Progenitor cell of endocrine pancreas (in vitro differentiated cells): Measurements from ENCODE around the gene PALLD. TPM values are rescaled to one million over a fixed set of nuclear protein-coding genes. Genes with fewer than 3 reads are reported as not detected.
"Not testable (repeated sequence)": the region's sequence is repeated elsewhere in the genome, so short reads cannot be mapped to it uniquely, and the experiment has no call there.

Experiments used
- DNase-seq: peaks from one replicate; pipeline ENCODE4 v3.0.0; 2021; ENCODE audit warnings: low spot score; ENCODE audit not compliant: unreplicated experiment
- H3K27ac Mint-ChIP-seq: 2 replicates; pipeline ENCODE4 v1.8.0; 2021; ENCODE audit warnings: mild to moderate bottlenecking, moderate library complexity, mixed read lengths
- H3K27me3 Mint-ChIP-seq: 2 replicates; pipeline ENCODE4 v1.8.0; 2021; ENCODE audit warnings: mixed read lengths
- H3K36me3 Mint-ChIP-seq: 2 replicates; pipeline ENCODE4 v1.8.0; 2022; ENCODE audit warnings: mixed read lengths; ENCODE audit not compliant: insufficient read depth
- H3K4me1 Mint-ChIP-seq: 2 replicates; pipeline ENCODE4 v1.8.0; 2021; ENCODE audit warnings: low read depth, mixed read lengths
- H3K4me3 Mint-ChIP-seq: 2 replicates; pipeline ENCODE4 v1.8.0; 2021; ENCODE audit warnings: low read depth, mild to moderate bottlenecking, moderate library complexity, mixed read lengths
- H3K9me3 Mint-ChIP-seq: 2 replicates; pipeline ENCODE4 v1.8.0; 2021; ENCODE audit warnings: low read depth, mixed read lengths
- CTCF ChIP-seq: fragments of 200-600 bp; sonication (generic); IDR thresholded peaks from one replicate; pipeline ENCODE4 v1.5.0; 2021; ENCODE audit warnings: antibody characterized with exemption, mild to moderate bottlenecking; ENCODE audit not compliant: unreplicated experiment
- total RNA-seq: library from RNA; stranded (reverse); gene quantifications from 2 replicates; pipeline ENCODE4 v1.2.1, GENCODE V29; 2021

The PALLD gene
- total RNA-seq, 1 donor from 2014 or later = 43.2 TPM

GRCh38 chr4:168509786-168510185 lies 12.9 kb downstream of the PALLD start:
- peaks cover 10% of the 10 kb centered on the region for H3K27me3 Mint-ChIP-seq
- no peak for DNase-seq

GRCh38 chr4:168511780-168512489 lies 15.1 kb downstream of the PALLD start:
- H3K4me1 Mint-ChIP-seq = no peaks in the 10 kb centered on the region
- no peaks in the 10 kb centered on the region for H3K9me3 Mint-ChIP-seq
- no peak overlapping the region for H3K4me3 Mint-ChIP-seq
- no peak for DNase-seq
- TF ChIP-seq CTCF = no peak
- H3K27me3 Mint-ChIP-seq = peaks cover 7% of the 10 kb centered on the region
- no peak overlapping the region for H3K27ac Mint-ChIP-seq
- no peaks in the 10 kb centered on the region for H3K36me3 Mint-ChIP-seq

More at GRCh38 chr4:168509786-168510185, 12.9 kb downstream of the PALLD start:
- Mint-ChIP-seq H3K27ac (no peak overlapping the region), H3K9me3 (no peaks in the 10 kb centered on the region), H3K4me3 (no peak overlapping the region), H3K36me3 (no peaks in the 10 kb centered on the region), H3K4me1 (no peaks in the 10 kb centered on the region)
- no peak for TF ChIP-seq CTCF

GRCh38 chr4:168513826-168514225 lies 17.0 kb downstream of the PALLD start:
- H3K4me1 Mint-ChIP-seq, H3K36me3 Mint-ChIP-seq, H3K4me3 Mint-ChIP-seq, H3K9me3 Mint-ChIP-seq, H3K27me3 Mint-ChIP-seq, DNase-seq, H3K27ac Mint-ChIP-seq: not testable (repeated sequence)

- Mint-ChIP-seq H3K9me3 (no peaks in the 10 kb centered on the region), H3K4me1 (no peaks in the 10 kb centered on the region), H3K4me3 (no peak overlapping the region), H3K27me3 (peaks cover 7% of the 10 kb centered on the region), H3K36me3 (no peaks in the 10 kb centered on the region), H3K27ac (no peak overlapping the region)
- DNase-seq = no peak
- peak; percentile 53 for TF ChIP-seq CTCF
These were observed 17.5 kb downstream of the PALLD start for GRCh38 chr4:168514249-168514852.

GRCh38 chr4:168515222-168516011 lies 18.6 kb downstream of the PALLD start:
- Mint-ChIP-seq H3K9me3 (no peaks in the 10 kb centered on the region), H3K27me3 (peaks cover 7% of the 10 kb centered on the region), H3K4me1 (no peaks in the 10 kb centered on the region), H3K36me3 (no peaks in the 10 kb centered on the region), H3K27ac (no peak overlapping the region), H3K4me3 (no peak overlapping the region)
- DNase-seq = no peak
- no peak for TF ChIP-seq CTCF
